GM12892 (cell line): ENCODE measurements around the gene ZNF862.

Source experiments
- POLR2A ChIP-seq: IDR thresholded peaks from 2 replicates; pipeline ENCODE4 v1.6.1; 2011; ENCODE audit warnings: low read depth, low read length, control low read depth
- TAF1 ChIP-seq: IDR thresholded peaks from 2 replicates; pipeline ENCODE4 v1.6.1; 2011; ENCODE audit warnings: low read depth, mild to moderate bottlenecking, control low read depth, low read length, borderline replicate concordance

DNA sequence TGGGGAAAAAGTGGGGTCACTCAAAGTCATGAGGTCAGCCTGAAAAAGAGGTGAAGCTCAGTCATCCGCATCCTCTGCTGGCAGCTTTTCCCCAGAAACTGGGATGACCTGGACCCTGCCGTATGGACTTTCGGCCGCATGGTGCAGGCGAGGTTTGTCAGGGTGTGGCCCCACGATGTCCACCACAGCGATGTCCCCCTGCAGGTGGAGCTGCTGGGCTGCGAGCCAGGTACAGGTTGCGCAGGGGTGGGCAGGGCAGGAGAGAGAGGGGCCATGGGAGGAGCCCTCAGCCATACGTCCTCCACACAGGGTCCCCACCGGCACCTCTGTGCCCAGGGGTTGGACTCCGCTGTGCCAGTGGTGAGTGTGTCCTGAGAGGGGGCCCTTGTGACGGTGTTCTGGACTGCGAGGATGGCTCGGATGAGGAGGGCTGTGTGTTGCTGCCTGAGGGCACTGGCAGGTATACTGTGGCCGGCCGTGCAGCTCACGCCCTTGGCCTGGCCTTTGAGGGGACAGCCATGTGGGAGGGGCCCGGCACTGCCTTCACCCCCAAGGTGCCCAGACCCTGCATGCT lies 41.8 kb upstream of the ZNF862 start:
- TF ChIP-seq POLR2A, result no peak
- no peak for TF ChIP-seq TAF1
